Measurements from ENCODE around the gene CFAP298.

CFAP298 gene

GRCh38 chr21:32597205-32597604, 15.0 kb downstream of the CFAP298 start:
- no peak for DNase-seq

GRCh38 chr21:32595431-32595830, 16.7 kb downstream of the CFAP298 start:
- DNase-seq = no peak

- no peak for DNase-seq
These were observed 18.5 kb downstream of the CFAP298 start for GRCh38 chr21:32593690-32594089.

- DNase-seq = no peak
These were observed 19.2 kb downstream of the CFAP298 start for GRCh38 chr21:32592929-32593502.

GRCh38 chr21:32590130-32590529, 22.0 kb downstream of the CFAP298 start:
- no peak for DNase-seq

- DNase-seq = no peak
These were observed 24.5 kb downstream of the CFAP298 start for GRCh38 chr21:32587651-32588050.

GRCh38 chr21:32587120-32587519, 25.1 kb downstream of the CFAP298 start:
- no peak for DNase-seq

GRCh38 chr21:32585970-32586369, 26.2 kb downstream of the CFAP298 start:
- no peak for DNase-seq

GRCh38 chr21:32585042-32585710, 27.0 kb downstream of the CFAP298 start, which contains the start of gene TCP10L:
TSS of gene TCP10L (minus strand) at chr21:32585523. CDS start at chr21:32584304, 1,219 bp downstream.
- no peak for DNase-seq

GRCh38 chr21:32584472-32584871, 27.7 kb downstream of the CFAP298 start:
- DNase-seq = no peak

- no peak for DNase-seq
These were observed 30.4 kb downstream of the CFAP298 start for GRCh38 chr21:32581732-32582131.

- no peak for DNase-seq
These were observed 31.2 kb downstream of the CFAP298 start for GRCh38 chr21:32580949-32581348.

- DNase-seq = no peak
These were observed 34.0 kb downstream of the CFAP298 start for GRCh38 chr21:32578107-32578691.

GRCh38 chr21:32576011-32576410, 36.2 kb downstream of the CFAP298 start:
- no peak for DNase-seq

- DNase-seq = no peak
These were observed 36.9 kb downstream of the CFAP298 start for GRCh38 chr21:32574946-32575925.

- no peak for DNase-seq
These were observed 39.4 kb downstream of the CFAP298 start for GRCh38 chr21:32572574-32573420.

- no peak for DNase-seq
These were observed 41.7 kb downstream of the CFAP298 start for GRCh38 chr21:32570456-32570855.

- DNase-seq = peak; percentile 57
These were observed 42.6 kb downstream of the CFAP298 start for GRCh38 chr21:32569261-32570230.

- no peak for DNase-seq
These were observed 44.6 kb downstream of the CFAP298 start for GRCh38 chr21:32567626-32568025.

GRCh38 chr21:32566741-32567389, 45.3 kb downstream of the CFAP298 start:
- no peak for DNase-seq

All from NCI-H524 treated with DMSO at 0.1 percent for 48 hours (cell line).